ENCODE data around the gene SPOCK1.
A peak's percentile ranks its signal among the peaks of the same experiment; 100 is the strongest.

The SPOCK1 gene

DNA sequence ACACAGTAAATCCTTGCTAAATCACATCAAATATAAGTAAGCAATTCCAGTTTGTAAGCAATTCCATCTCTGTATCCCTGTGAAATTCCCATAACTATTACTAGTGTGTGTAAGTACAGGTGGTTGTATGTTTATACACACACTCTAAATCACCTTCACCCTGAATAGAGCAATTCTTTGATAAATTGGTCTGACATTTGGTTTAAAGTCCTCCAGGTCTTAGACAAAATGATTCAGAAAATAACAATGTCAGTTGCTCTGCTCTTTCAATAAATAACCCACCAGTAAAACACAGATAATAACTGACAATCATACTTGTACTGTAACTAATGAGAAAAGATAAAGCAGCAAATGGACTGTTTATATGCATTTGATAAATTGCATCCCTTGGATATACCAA is 226.3 kb downstream of the SPOCK1 start:
- H3K27ac ChIP-seq: no peak overlapping the region
- H3K4me3 ChIP-seq: no peak overlapping the region
- DNase-seq: no peak
- TF ChIP-seq, protein P1, sequence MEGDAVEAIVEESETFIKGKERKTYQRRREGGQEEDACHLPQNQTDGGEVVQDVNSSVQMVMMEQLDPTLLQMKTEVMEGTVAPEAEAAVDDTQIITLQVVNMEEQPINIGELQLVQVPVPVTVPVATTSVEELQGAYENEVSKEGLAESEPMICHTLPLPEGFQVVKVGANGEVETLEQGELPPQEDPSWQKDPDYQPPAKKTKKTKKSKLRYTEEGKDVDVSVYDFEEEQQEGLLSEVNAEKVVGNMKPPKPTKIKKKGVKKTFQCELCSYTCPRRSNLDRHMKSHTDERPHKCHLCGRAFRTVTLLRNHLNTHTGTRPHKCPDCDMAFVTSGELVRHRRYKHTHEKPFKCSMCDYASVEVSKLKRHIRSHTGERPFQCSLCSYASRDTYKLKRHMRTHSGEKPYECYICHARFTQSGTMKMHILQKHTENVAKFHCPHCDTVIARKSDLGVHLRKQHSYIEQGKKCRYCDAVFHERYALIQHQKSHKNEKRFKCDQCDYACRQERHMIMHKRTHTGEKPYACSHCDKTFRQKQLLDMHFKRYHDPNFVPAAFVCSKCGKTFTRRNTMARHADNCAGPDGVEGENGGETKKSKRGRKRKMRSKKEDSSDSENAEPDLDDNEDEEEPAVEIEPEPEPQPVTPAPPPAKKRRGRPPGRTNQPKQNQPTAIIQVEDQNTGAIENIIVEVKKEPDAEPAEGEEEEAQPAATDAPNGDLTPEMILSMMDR (IDR thresholded peaks at IDR 0.05): no peak
- no peaks in the 10 kb centered on the region for H3K36me3 ChIP-seq
- H3K4me1 ChIP-seq: peaks cover 0 to 7% (median 0%) of the 10 kb centered on the region in 4 donors
- intact Hi-C loops (cut with DNase I; ENCODE audit: low total_unique reads): no loop called here
- no peaks in the 10 kb centered on the region for H3K9me3 ChIP-seq
- H3K27me3 ChIP-seq: no peaks in the 10 kb centered on the region

DNA sequence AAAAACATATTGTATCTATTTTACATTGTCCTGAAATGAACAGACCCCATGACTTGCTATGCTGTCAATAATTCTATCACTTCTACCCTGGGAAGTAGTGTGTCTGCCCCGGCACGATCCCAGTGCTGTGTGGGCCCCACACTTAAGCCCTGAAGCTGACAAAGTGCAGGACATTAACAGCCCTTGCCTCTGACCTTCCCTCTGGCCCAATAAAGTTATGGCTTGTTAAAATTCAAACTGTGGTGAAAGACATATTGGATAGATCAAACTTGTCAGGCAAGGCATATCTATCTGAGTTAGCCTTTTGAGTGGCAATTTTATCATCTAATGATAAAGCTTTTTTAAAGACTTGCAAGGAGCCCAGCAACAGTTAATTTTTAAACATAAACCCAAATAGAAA is 229.2 kb downstream of the SPOCK1 start:
- H3K4me3 ChIP-seq: no peak overlapping the region
- H3K36me3 ChIP-seq: no peaks in the 10 kb centered on the region
- no peaks in the 10 kb centered on the region for H3K9me3 ChIP-seq
- no peak for DNase-seq
- no peak overlapping the region for H3K27ac ChIP-seq
- peaks cover 0 to 14% (median under 1%) of the 10 kb centered on the region in 4 donors for H3K4me1 ChIP-seq
- H3K27me3 ChIP-seq: no peaks in the 10 kb centered on the region
- TF ChIP-seq, protein P1 (IDR thresholded peaks at IDR 0.05): no peak
- intact Hi-C loops (cut with DNase I; ENCODE audit: low total_unique reads): no loop called here

DNA sequence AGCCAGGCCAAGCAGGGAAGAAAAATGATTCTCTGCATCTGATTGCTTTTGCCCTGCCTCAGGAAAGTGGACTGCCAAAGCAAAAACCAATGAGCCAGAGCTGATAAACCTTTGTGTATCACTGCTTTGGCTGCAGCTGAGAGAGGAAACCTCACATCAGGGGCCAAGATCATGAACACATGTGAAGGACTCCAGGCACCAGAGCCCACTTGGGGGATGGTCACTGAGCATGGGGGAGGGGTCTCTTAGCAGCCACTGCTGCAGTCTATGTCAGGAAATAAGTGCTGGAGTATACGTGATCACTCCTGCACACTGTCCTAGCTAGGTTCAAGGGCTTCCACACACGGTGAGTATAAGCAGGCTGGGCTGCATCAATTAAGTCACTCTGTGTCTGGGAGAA is 229.9 kb downstream of the SPOCK1 start:
- no peak overlapping the region for H3K27ac ChIP-seq
- DNase-seq: no peak
- H3K4me3 ChIP-seq: no peak overlapping the region
- TF ChIP-seq, protein P1 (IDR thresholded peaks at IDR 0.05): no peak
- peaks cover 0 to 21% (median 2%) of the 10 kb centered on the region in 4 donors for H3K4me1 ChIP-seq
- intact Hi-C loops (cut with DNase I; ENCODE audit: low total_unique reads): no loop called here
- no peaks in the 10 kb centered on the region for H3K27me3 ChIP-seq
- no peaks in the 10 kb centered on the region for H3K9me3 ChIP-seq
- H3K36me3 ChIP-seq: no peaks in the 10 kb centered on the region

DNA sequence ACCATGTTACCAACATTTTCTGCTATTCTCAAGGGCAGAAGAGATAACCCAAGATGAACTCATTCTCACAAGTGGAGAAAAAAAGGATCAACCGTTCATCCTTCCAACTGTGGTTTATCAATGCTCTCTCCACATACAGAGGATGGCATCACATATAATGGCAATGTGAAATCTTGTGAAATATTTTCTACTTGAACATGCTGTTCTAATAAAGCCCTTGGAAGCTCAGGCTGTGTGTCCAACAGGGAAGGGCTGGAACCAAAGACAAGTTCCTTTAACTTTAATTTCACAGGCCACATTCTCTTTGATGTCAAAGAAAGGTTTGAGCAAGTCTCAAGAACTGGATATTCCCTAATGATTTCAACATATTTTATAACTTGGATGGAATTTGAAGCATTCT is 230.5 kb downstream of the SPOCK1 start:
- no peak for DNase-seq
- intact Hi-C loops (cut with DNase I; ENCODE audit: low total_unique reads): no loop called here
- Histone ChIP-seq H3K27me3 (no peaks in the 10 kb centered on the region), H3K36me3 (no peaks in the 10 kb centered on the region), H3K4me1 (peaks cover 0 to 27% (median 2%) of the 10 kb centered on the region in 4 donors), H3K9me3 (no peaks in the 10 kb centered on the region), H3K27ac (peak overlapping the region; percentile 28 to 40), H3K4me3 (no peak overlapping the region)
- TF ChIP-seq, protein P1 (IDR thresholded peaks at IDR 0.05): no peak

DNA sequence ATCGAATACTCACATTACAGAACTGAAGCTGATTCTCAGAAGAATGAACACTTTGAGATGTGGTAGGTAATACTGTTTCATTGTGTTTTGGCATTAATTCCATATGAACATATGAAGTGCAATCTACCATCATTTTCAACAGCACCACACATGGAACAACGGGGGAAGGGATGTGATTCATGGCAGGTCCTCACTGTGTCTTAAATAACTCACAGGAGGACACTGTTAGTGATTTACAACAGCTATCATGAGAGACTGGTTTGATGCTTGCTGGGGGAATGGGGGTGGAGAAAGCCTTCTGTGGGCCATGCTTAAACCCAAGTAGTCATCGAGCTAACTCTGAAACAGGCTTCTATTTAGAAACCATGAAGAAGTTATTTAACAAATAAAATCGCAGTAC is 232.9 kb downstream of the SPOCK1 start:
- DNase-seq: no peak
- intact Hi-C loops (cut with DNase I; ENCODE audit: low total_unique reads): no loop called here
- Histone ChIP-seq H3K27me3 (no peaks in the 10 kb centered on the region), H3K4me1 (peaks cover 0 to 32% (median 4%) of the 10 kb centered on the region in 4 donors), H3K4me3 (no peak overlapping the region), H3K36me3 (no peaks in the 10 kb centered on the region), H3K9me3 (no peaks in the 10 kb centered on the region), H3K27ac (no peak overlapping the region)
- TF ChIP-seq, protein P1 (IDR thresholded peaks at IDR 0.05): no peak

DNA sequence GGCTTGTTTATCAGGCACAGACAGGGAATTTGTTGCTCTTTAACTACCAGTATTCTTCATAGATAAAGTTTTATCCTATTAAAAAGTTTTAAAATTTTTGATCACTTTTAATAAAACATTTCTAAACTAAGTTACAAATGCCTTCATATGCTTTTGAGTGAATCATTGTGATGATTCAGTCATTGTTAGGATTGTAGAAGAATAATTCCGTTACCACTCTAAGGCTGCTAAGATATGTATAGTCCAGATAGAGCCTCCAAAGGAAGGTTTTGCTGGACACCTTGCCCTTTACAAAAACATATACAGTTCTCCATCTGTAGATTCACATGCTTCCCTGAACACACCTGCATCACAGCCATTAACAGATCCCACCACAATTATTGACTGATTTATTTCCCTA is 233.7 kb downstream of the SPOCK1 start:
- H3K36me3 ChIP-seq: no peaks in the 10 kb centered on the region
- TF ChIP-seq, protein P1 (IDR thresholded peaks at IDR 0.05): no peak
- H3K27me3 ChIP-seq: no peaks in the 10 kb centered on the region
- no peaks in the 10 kb centered on the region for H3K9me3 ChIP-seq
- intact Hi-C loops (cut with DNase I; ENCODE audit: low total_unique reads): no loop called here
- DNase-seq: no peak
- no peak overlapping the region for H3K27ac ChIP-seq
- H3K4me3 ChIP-seq: no peak overlapping the region
- peaks cover 0 to 32% (median 4%) of the 10 kb centered on the region in 4 donors for H3K4me1 ChIP-seq

Measured in tibial artery (tissue), 4 donors.